Left cardiac atrium (tissue), 4 donors: Measurements from ENCODE around the gene TMC1. TPM values are rescaled to one million over a fixed set of nuclear protein-coding genes. Genes with fewer than 3 reads are reported as not detected.

Experiments
- ATAC-seq, 2 donors: fragments of 200-7000 bp; cut with Tn5 transposase; one replicate each; pipeline ENCODE4 v1.9.1; 2020; ENCODE audit warnings: mild to moderate bottlenecking in 2 of 2, moderate library complexity in 2 of 2
- DNase-seq: peaks from one replicate; pipeline ENCODE4 v3.0.0-alpha.2; 2020
- intact Hi-C, 2 donors: fragments of 100-400 bp; cut with DNase I; formaldehyde crosslinking; loops; one replicate each; pipeline versions ENCODE4 v1.14.1 to v1.15.1; 2022 to 2023
- total RNA-seq, 2 donors: library from RNA; stranded (reverse); fragmentation: NEBNext Ultra II Directional; extraction: Animal tissue kit (Norgen Biotek cat#: 25700); gene quantifications; one replicate each; pipeline ENCODE4 v1.2.1, GENCODE V29; 2021
- donor health status: DM: no; HTN: yes; CAD: no.
- donor health status: DM: no; HTN: yes; CAD: no; lungs with severe emphysema.
- donor health status: DM: yes; HTN: yes; CAD: no.
- donor health status: Dilated cardiomyopathy.

Gene TMC1
- total RNA-seq, 2 donors from 2014 or later = 0.27 TPM; not detected in 1

GRCh38 chr9:72864327-72864726, 342.9 kb downstream of the TMC1 start:
- no peak for ATAC-seq
- DNase-seq = no peak
- intact Hi-C loops = loop anchor here in 1 of 2 donors (5.0 kb wide), 1 partner anchor 153 kb away; no protein-coding TSS in a partner anchor

- ATAC-seq (no peak), DNase-seq (no peak)
- intact Hi-C loops = loop anchor here in 1 of 2 donors (5.0 kb wide), 2 partner anchors 151 to 211 kb away; no protein-coding TSS in a partner anchor
Observed at GRCh38 chr9:72871685-72872084, 350.3 kb downstream of the TMC1 start.

- no peak for ATAC-seq
- no peak for DNase-seq
- intact Hi-C loops = loop anchor here in 1 of 2 donors (5.0 kb wide), 2 partner anchors 150 to 210 kb away; no protein-coding TSS in a partner anchor
Observed at GRCh38 chr9:72872718-72873117, 351.3 kb downstream of the TMC1 start.

GRCh38 chr9:72873456-72873855, 352.0 kb downstream of the TMC1 start:
- no peak for DNase-seq
- intact Hi-C loops = loop anchor here in 1 of 2 donors (5.0 kb wide), 2 partner anchors 149 to 209 kb away; no protein-coding TSS in a partner anchor
- peak in 1 of 2 donors; percentile 63 for ATAC-seq

GRCh38 chr9:72874344-72874743, 352.9 kb downstream of the TMC1 start:
- intact Hi-C loops = loop anchor here in 1 of 2 donors (5.0 kb wide), 2 partner anchors 148 to 208 kb away; no protein-coding TSS in a partner anchor
- ATAC-seq = no peak
- DNase-seq = no peak

GRCh38 chr9:72875221-72875620, 353.8 kb downstream of the TMC1 start:
- no peak for DNase-seq
- no peak for ATAC-seq
- intact Hi-C loops = no loop called here

GRCh38 chr9:72880821-72881220, 359.4 kb downstream of the TMC1 start:
- DNase-seq = no peak
- intact Hi-C loops = no loop called here
- ATAC-seq = no peak

GRCh38 chr9:72882117-72882775, 360.8 kb downstream of the TMC1 start:
- DNase-seq (peak; percentile 63), ATAC-seq (peak; percentile 97 to 99)
- intact Hi-C loops = no loop called here

GRCh38 chr9:72883875-72884274, 362.5 kb downstream of the TMC1 start:
- ATAC-seq (no peak), DNase-seq (no peak)
- intact Hi-C loops = no loop called here

- intact Hi-C loops = no loop called here
- ATAC-seq = no peak
- DNase-seq = no peak
Observed at GRCh38 chr9:72884508-72884907, 363.1 kb downstream of the TMC1 start.

Other genes with a start within 250 kb of the TMC1 start
- gene ZFAND5, start 156.4 kb upstream of the TMC1 start, total RNA-seq = 100 to 1,000 TPM; 151 to 176 TPM